Left ventricle myocardium superior (tissue), 1 donor: ENCODE measurements around the gene DLL1. TPM values are rescaled to one million over a fixed set of nuclear protein-coding genes. Genes with fewer than 3 reads are reported as not detected.
"Not testable (repeated sequence)": the region's sequence is repeated elsewhere in the genome, so short reads cannot be mapped to it uniquely, and the experiment has no call there.

Source experiments
- ATAC-seq: fragments of 200-7000 bp; cut with Tn5 transposase; one replicate; pipeline ENCODE4 v1.9.1; 2020; ENCODE audit warnings: mild to moderate bottlenecking, moderate library complexity
- DNase-seq: peaks from one replicate; pipeline ENCODE4 v3.0.0-alpha.2; 2020
- intact Hi-C: fragments of 100-400 bp; cut with micrococcal nuclease; formaldehyde crosslinking; loops from one replicate; pipeline ENCODE4 v1.11.0; 2022
- long read RNA-seq: library from polyadenylated mRNA; unstranded; transcript quantifications from one replicate; pipeline ENCODE4 v2.0.0, GENCODE V29; 2021
- total RNA-seq: library from RNA; stranded (reverse); fragmentation: NEBNext Ultra II Directional; extraction: Animal tissue kit (Norgen Biotek cat#: 25700); gene quantifications from one replicate; pipeline ENCODE4 v1.2.1, GENCODE V29; 2021
- donor health status: DM: no; HTN: yes; CAD: no; lungs with severe emphysema.

DLL1 gene
- total RNA-seq: 15.3 TPM
- long read RNA-seq, transcript DLL1-201 (11 exons, 3,174 nt): major isoform, 9 of 28 reads
- long read RNA-seq, partial matches to known transcripts: 14 of 28 reads
- long read RNA-seq, other reads (novel, unspliced or antisense): 5 of 28 reads

DNA sequence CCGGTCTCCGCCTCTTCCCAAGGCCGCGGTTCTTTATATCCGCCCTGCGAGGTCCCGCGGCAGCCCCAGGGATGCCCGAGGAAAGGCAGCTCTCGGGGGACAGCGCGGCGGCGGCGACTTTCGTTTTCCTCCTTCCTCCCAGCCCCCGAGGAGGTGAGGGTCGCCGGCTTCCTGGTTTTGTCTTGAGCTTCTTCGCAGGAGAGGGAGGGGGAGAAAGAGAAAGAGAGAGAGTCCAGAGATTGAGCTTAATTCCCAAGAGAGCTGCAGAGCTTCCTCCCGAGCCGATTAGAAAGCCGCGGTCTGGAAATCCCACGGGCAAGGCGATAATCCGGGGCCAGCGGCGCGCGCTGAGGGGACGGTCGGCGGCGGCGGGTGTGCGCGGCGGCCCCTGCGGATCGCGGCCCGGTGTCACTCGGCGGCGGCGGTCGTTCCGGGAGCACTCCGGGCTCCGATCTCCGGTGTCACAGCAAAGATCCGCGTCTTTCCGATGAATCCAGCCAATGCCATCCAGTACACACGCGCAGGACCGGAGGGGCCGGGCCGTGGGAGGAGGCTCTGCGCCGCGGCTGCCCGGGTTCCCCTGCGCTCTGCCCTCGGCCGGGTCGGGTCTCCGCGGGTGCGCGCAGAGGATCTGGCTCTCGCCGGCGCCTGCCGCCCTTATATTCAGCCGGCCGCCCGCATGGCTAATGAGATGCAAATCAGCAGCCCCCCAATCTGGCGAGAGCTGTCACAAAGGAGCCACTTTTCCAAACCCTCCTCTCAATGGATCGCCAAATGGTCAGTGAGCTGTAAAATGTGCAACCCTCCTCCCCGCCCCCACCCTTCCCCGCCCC lies at the start of gene DLL1:
Gene DLL1 (minus strand): TSS at position 783 of the 833 bp plus-strand sequence. CDS start 939 bp downstream, outside the sequence.
- ATAC-seq (peak; percentile 64), DNase-seq (peak; percentile 77)
- intact Hi-C loops: loop anchor here (10.0 kb wide), 1 partner anchor 456 kb away; no protein-coding TSS in a partner anchor

DNA sequence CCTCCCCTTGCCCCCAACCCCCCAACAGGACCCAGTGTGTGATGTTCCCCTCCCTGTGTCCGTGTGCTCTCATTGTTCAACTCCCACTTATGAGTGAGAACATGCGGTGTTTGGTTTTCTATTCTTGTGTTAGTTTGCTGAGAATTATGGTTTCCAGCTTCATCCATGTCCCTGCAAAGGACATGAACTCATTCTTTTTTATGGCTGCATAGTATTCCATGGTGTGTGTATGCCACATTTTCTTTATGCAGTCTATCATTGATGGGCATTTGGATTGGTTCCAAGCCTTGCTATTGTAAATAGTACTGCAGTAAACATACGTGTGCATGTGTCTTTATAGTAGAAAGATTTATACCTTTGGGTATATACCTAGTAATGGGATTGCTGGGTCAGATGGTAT lies 44.3 kb upstream of the DLL1 start:
- intact Hi-C loops, ATAC-seq, DNase-seq: not testable (repeated sequence)

DNA sequence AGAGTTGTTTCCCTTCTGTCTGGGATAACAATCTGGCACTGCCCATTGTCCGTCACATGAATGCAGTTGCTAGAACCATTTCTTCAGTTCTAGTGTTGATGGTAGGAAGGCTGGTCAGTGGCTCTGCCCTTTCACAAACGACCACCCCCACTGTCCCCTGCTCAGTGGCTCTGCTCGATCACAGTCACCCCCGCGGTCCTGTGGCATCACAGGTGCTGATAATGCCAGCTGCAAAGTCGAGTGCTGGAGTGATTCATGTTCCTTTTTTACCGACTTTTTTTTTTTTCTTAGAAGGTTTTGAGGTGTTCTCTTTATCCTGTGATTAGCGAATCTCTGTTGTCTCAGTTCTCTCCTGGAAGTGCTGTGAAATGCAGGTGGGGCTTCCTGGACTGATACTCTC lies 38.4 kb upstream of the DLL1 start:
- DNase-seq (no peak), ATAC-seq (peak; percentile 19)
- intact Hi-C loops: no loop called here

GRCh38 chr6:170317718-170318117 lies 26.8 kb upstream of the DLL1 start:
- DNase-seq (no peak), ATAC-seq (peak; percentile 26)
- intact Hi-C loops: no loop called here

DNA sequence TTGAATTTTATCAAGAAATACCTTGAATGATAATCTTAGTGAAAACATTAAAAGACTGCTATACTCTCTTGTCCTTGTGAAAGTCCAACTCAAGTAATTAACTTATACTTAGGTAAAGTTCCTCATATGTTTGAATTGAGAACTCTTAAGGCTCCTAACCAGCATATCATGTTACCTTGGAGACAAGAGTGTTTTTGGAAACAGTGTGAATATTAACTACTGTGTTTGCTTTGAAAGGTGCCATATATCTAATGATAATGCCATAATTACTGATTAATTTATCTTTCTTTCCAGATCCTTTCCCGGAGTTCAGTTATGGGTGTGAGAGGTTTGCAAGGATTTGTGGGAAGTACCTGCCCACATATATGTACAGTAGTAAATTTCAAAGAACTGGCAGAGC lies 26.2 kb upstream of the DLL1 start:
- intact Hi-C loops: no loop called here
- DNase-seq (no peak), ATAC-seq (no peak)

GRCh38 chr6:170316071-170316470 lies 25.2 kb upstream of the DLL1 start:
- no peak for DNase-seq

GRCh38 chr6:170314983-170315382 lies 24.1 kb upstream of the DLL1 start:
- intact Hi-C loops: no loop called here
- ATAC-seq (peak; percentile 78), DNase-seq (no peak)

More at GRCh38 chr6:170316071-170316470, 25.2 kb upstream of the DLL1 start:
- ATAC-seq: no peak
- intact Hi-C loops: no loop called here

DNA sequence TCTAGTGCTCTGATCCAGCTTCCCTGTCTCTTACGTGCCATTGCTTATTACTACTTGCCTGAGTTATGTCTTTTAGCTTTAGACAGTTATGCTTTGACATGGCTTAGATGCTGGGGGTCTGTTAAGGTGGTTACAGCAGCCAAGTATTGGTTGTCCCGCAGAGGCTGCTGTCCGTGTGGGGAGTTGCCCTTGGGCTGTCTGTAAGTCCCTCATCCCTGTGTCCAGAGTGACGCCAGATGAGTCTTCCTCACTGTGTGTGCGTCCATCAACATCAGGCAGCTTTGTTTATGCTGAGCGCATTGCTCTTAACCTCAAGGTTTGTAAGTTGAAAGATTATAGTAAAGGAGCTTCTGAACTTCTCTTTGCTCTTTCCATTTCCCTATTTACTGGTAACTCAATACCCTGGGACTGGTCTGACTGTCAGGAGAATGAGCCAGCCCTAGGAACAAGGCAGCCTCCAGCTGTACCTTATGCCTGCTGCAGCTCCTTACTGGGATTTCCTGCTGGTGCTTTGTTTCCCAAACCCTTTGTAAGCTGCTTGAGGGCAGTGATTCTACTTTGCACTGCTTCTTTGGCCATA lies 22.9 kb upstream of the DLL1 start:
- intact Hi-C loops: no loop called here
- DNase-seq (no peak), ATAC-seq (peak; percentile 28)

- no peak for ATAC-seq
- DNase-seq: no peak
- intact Hi-C loops: no loop called here
Observed at GRCh38 chr6:170312876-170313275, 22.0 kb upstream of the DLL1 start.

DNA sequence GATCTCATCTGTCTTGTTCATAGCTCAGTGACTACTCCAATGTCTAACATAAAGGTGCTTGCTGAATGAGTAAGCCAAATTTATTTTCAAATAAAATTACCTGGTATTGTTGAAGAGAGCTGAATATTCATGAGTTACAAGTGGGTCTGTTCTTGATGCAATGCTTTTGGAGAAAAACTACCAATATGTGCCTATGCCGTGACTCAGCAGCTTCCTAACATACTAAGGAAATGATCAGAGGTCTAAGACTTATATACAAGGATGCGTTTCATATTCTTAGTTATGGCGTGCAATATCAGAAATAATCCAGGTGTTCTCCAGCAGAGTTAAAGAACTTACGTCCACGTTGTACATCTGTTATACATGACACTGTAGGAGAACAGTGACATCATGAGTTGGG lies 20.8 kb upstream of the DLL1 start:
- intact Hi-C loops: no loop called here
- DNase-seq: no peak
- ATAC-seq: no peak

GRCh38 chr6:170308761-170309160 lies 17.9 kb upstream of the DLL1 start:
- ATAC-seq (no peak), DNase-seq (no peak)
- intact Hi-C loops: loop anchor here (10.0 kb wide), 1 partner anchor 216 kb away; no protein-coding TSS in a partner anchor

DNA sequence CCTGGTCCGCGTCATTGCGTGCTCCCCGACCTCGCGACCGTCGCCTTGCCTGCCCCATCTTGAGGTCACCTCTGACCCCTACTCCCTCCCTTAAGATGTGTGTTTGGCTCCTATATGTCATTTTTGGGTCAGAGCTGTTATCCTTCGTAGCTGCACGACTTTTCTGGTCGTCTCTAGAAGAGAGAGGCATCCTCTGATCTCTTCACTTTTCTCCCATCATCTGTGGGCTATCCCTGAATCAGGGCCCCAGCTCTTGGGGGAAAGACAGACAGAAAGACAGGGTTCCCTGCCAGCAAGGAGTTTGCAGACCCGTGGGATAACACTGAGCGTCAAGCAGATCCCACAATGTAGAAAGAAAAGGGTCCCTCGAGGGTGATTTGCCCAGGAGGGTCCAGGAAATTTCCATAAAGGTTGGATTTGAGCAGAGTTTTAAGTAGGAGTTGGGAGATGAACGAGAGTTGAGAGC lies 16.2 kb upstream of the DLL1 start:
- intact Hi-C loops: loop anchor here (10.0 kb wide), 1 partner anchor 218 kb away; no protein-coding TSS in a partner anchor
- DNase-seq (no peak), ATAC-seq (no peak)

DNA sequence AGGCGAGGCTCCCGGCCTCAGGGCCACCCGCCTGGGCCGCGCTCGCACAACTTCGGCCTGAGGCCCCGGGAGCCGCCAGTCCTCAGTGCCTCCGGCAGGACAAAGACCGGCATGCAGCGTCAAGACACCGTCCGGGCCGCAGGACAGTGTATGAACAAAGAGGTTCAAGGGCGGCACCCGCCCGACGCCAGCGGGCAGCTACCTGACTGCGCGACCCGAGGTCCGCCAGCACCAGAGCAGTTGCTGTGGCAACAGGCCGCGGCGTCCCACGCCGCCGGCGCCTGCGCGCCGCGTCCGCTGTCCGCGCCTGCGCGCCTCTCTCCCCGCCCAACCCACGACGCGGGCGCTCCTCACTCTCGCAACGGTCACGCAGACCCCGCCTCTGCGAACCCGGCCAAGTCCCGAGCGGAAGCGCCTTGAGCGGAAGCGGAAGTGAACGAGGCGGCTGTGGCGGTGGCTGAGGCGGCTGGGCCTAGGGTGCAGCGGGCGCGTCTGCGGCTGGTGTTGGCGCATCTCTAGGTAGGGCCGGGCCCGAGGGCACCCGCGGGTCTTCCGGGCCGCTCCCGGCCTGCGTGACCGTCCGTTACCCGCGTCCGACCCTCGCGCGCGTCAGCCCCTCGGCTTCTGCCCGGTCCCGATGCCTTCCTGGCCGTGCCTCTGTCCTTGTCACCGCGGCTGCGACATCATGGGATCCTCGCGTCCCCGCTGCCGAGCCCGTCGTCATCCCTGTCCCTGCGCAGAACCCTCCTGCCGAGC lies 15.6 kb upstream of the DLL1 start, which contains the start of gene FAM120B:
Gene FAM120B (plus strand): TSS at position 435 of the 756 bp plus-strand sequence. CDS start 10,633 bp downstream, outside the sequence.
- intact Hi-C loops: loop anchor here (10.0 kb wide), 1 partner anchor 218 kb away; no protein-coding TSS in a partner anchor
- ATAC-seq (peak; percentile 99), DNase-seq (peak; percentile 99)

GRCh38 chr6:170305805-170306323 lies 15.0 kb upstream of the DLL1 start:
- intact Hi-C loops: loop anchor here (10.0 kb wide), 1 partner anchor 219 kb away; no protein-coding TSS in a partner anchor
- no peak for ATAC-seq
- DNase-seq: no peak

DNA sequence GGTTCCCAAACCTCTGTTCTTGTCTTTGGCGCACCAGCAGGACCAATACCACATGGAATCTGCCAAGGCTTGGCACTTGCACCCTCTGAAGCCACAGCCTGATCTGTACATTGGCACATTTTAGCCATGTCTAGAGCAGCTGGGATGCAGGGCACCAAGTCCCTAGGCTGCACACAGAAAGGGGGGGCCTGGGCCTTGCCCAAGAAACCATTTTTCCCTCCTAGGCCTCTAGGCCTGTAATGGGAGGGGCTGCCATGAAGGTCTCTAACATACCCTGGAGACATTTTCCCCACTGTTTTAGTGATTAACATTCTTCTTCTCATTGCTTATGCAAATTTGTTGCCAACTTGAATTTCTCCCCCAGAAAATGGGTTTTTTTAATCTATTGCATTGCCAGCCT lies 10.3 kb upstream of the DLL1 start:
- intact Hi-C loops: loop anchor here (10.0 kb wide), 1 partner anchor 224 kb away; no protein-coding TSS in a partner anchor
- ATAC-seq (no peak), DNase-seq (no peak)

GRCh38 chr6:170298688-170299087 lies 7.8 kb upstream of the DLL1 start:
- no peak for ATAC-seq
- DNase-seq: no peak
- intact Hi-C loops: loop anchor here (10.0 kb wide), 1 partner anchor 464 kb away; no protein-coding TSS in a partner anchor

DNA sequence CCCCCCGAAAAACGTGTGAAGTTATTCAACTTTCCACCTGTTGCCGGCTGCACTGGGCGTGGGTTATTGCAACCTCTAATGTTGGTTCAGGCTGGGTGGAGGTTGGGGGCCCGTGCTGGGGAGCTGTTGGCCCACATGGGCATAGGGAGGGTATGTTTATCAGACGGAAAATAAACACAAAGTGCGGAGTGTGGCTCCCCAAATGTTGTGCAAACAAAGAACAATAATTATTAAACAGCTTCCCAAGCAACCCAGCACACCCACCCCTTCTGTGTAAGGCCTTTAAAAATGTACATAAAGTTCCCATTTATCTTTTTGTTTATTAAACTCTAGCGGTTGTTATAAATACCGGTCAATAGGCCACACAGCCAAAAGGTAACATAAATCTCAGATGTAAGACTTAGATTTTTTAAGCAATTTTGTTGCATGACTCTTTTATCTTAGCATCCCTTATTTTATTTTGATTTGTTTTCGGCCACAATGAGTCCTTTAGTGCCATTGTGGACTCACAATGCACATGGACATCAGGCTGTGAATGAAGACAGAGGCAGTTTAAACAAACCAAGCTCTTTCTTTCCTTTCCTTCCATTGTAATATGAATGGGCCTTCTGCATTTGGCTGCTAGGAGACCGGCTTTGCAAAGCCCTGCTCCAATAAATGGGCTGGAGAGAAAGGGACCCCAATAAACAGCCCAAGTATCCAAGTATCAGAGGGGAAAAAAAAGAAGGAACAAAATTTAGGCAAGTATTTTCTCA lies 6.9 kb upstream of the DLL1 start:
- DNase-seq (no peak), ATAC-seq (no peak)
- intact Hi-C loops: loop anchor here (10.0 kb wide), 1 partner anchor 463 kb away; no protein-coding TSS in a partner anchor
